ENCODE data around the gene FHOD3. TPM values are rescaled to one million over a fixed set of nuclear protein-coding genes. Genes with fewer than 3 reads are reported as not detected.

Gene FHOD3
- total RNA-seq, 1 experiment from 2014 or later = 22.7 TPM

- Histone ChIP-seq H3K27me3 (ENCODE audit: control insufficient read depth, insufficient read depth, low read length) (no peaks in the 10 kb centered on the region), H3K36me3 (ENCODE audit: control insufficient read depth, insufficient read depth, low read length) (no peaks in the 10 kb centered on the region), H3K9me3 (ENCODE audit: control insufficient read depth, insufficient read depth, low read depth, low read length) (no peaks in the 10 kb centered on the region), H3K4me1 (ENCODE audit: control insufficient read depth, insufficient read depth, low read length) (no peaks in the 10 kb centered on the region), H3K4me3 (ENCODE audit: low read depth in 2 of 2, low read length in 2 of 2) (no peak overlapping the region), H3K27ac (ENCODE audit: low read length) (no peak overlapping the region)
- no TSS peak for BruUV-seq (replicated peaks)
- CTCF ChIA-PET = no interaction called here
- intact Hi-C loops (cut with micrococcal nuclease; ENCODE audit: unreplicated experiment) = no loop called here
- DNase-seq (ENCODE audit: low read depth, low spot score) (no peak), ATAC-seq (no peak)
- TF ChIP-seq TCF7L2 (IDR thresholded peaks at IDR 0.05; ENCODE audit: low read depth, low read length) (no peak), CTCF (IDR thresholded peaks at IDR 0.05) (no peak), REST (IDR thresholded peaks at IDR 0.05; ENCODE audit: insufficient read depth in 1 of 2, low read depth in 2 of 2, low read length in 1 of 2) (no peak), POLR2AphosphoS5 (IDR thresholded peaks at IDR 0.05; ENCODE audit: low read depth, low read length) (no peak), SIN3A (IDR thresholded peaks at IDR 0.05; ENCODE audit: borderline replicate concordance, insufficient read depth, low read depth, low read length) (no peak)
- POLR2A ChIA-PET = no interaction called here
- in situ Hi-C loops (cut with HindIII; ENCODE audit: low pct_unique_long_range_greater_than_20kb, low sequenced_read_pairs) = no loop called here
These were observed 32.5 kb upstream of the FHOD3 start for GRCh38 chr18:36265015-36265414.

GRCh38 chr18:36269157-36269556, 28.4 kb upstream of the FHOD3 start:
- no peaks in the 10 kb centered on the region for H3K4me1 ChIP-seq (ENCODE audit: control insufficient read depth, insufficient read depth, low read length)
- no peaks in the 10 kb centered on the region for H3K27me3 ChIP-seq (ENCODE audit: control insufficient read depth, insufficient read depth, low read length)
- in situ Hi-C loops (cut with HindIII; ENCODE audit: low pct_unique_long_range_greater_than_20kb, low sequenced_read_pairs) (no loop called here), intact Hi-C loops (cut with micrococcal nuclease; ENCODE audit: unreplicated experiment) (no loop called here)
- DNase-seq (ENCODE audit: low read depth, low spot score) (no peak), ATAC-seq (no peak)
- TF ChIP-seq CTCF (IDR thresholded peaks at IDR 0.05) = no peak
- no peak for TF ChIP-seq TCF7L2 (IDR thresholded peaks at IDR 0.05; ENCODE audit: low read depth, low read length)
- TF ChIP-seq REST (IDR thresholded peaks at IDR 0.05; ENCODE audit: insufficient read depth in 1 of 2, low read depth in 2 of 2, low read length in 1 of 2) = no peak
- no peak for TF ChIP-seq SIN3A (IDR thresholded peaks at IDR 0.05; ENCODE audit: borderline replicate concordance, insufficient read depth, low read depth, low read length)
- no peak for TF ChIP-seq POLR2AphosphoS5 (IDR thresholded peaks at IDR 0.05; ENCODE audit: low read depth, low read length)
- H3K9me3 ChIP-seq (ENCODE audit: control insufficient read depth, insufficient read depth, low read depth, low read length) = no peaks in the 10 kb centered on the region
- CTCF ChIA-PET = no interaction called here
- H3K27ac ChIP-seq (ENCODE audit: low read length) = no peak overlapping the region
- no peak overlapping the region for H3K4me3 ChIP-seq (ENCODE audit: low read depth in 2 of 2, low read length in 2 of 2)
- BruUV-seq (replicated peaks) = no TSS peak
- POLR2A ChIA-PET = no interaction called here
- H3K36me3 ChIP-seq (ENCODE audit: control insufficient read depth, insufficient read depth, low read length) = no peaks in the 10 kb centered on the region

Measured in Panc1 (cell line).